Neural progenitor cell (in vitro differentiated cells): ENCODE measurements around the gene MMP21. TPM values are rescaled to one million over a fixed set of nuclear protein-coding genes. Genes with fewer than 3 reads are reported as not detected.

Experiments
- DNase-seq: peaks from one replicate; pipeline ENCODE4 v3.0.0-alpha.2; 2016; ENCODE audit warnings: low spot score
- H2AFZ ChIP-seq: fragments of 200-600 bp; sonication (generic); replicated peaks from 2 replicates; pipeline ENCODE4 v1.6.1; 2016; ENCODE audit warnings: antibody characterized with exemption
- H3F3A ChIP-seq: fragments of 200-600 bp; sonication (generic); 2 replicates; pipeline ENCODE4 v1.6.1; 2016; ENCODE audit warnings: antibody characterized with exemption, low read depth
- H3K27ac ChIP-seq: fragments of 200-600 bp; sonication (generic); 2 replicates; pipeline ENCODE4 v1.5.1; 2016; ENCODE audit warnings: mild to moderate bottlenecking
- H3K27me3 ChIP-seq: fragments of 200-600 bp; sonication (generic); 2 replicates; pipeline ENCODE4 v1.6.1; 2016; ENCODE audit warnings: mild to moderate bottlenecking, moderate library complexity
- H3K36me3 ChIP-seq: fragments of 200-600 bp; sonication (generic); 2 replicates; pipeline ENCODE4 v1.5.1; 2016
- H3K4me1 ChIP-seq: fragments of 200-600 bp; sonication (generic); 2 replicates; pipeline ENCODE4 v1.6.1; 2016; ENCODE audit warnings: mixed run types
- H3K4me2 ChIP-seq: fragments of 200-600 bp; sonication (generic); 2 replicates; pipeline ENCODE4 v1.6.1; 2016
- H3K4me3 ChIP-seq: fragments of 200-600 bp; sonication (generic); 2 replicates; pipeline ENCODE4 v1.5.1; 2016
- H3K79me2 ChIP-seq: fragments of 200-600 bp; sonication (generic); 2 replicates; pipeline ENCODE4 v1.6.1; 2016; ENCODE audit warnings: low read depth
- H3K9ac ChIP-seq: fragments of 200-600 bp; sonication (generic); 2 replicates; pipeline ENCODE4 v1.6.1; 2016
- H3K9me3 ChIP-seq: fragments of 200-600 bp; sonication (generic); 2 replicates; pipeline ENCODE4 v1.5.1; 2016; ENCODE audit warnings: low read depth
- H4K20me1 ChIP-seq: fragments of 200-600 bp; sonication (generic); 2 replicates; pipeline ENCODE4 v1.6.1; 2016; ENCODE audit warnings: low read depth
- H3K27ac Mint-ChIP-seq: 3 replicates; pipeline ENCODE4 v1.8.0; 2021; ENCODE audit warnings: mixed read lengths
- H3K27me3 Mint-ChIP-seq: 2 replicates; pipeline ENCODE4 v1.8.0; 2022; ENCODE audit warnings: low read depth, mild to moderate bottlenecking, inconsistent platforms, moderate library complexity, mixed read lengths; ENCODE audit not compliant: insufficient read depth
- H3K36me3 Mint-ChIP-seq: 3 replicates; pipeline ENCODE4 v1.8.0; 2021; ENCODE audit warnings: mixed read lengths
- H3K4me1 Mint-ChIP-seq: 3 replicates; pipeline ENCODE4 v1.8.0; 2021; ENCODE audit warnings: mixed read lengths
- H3K4me3 Mint-ChIP-seq: 3 replicates; pipeline ENCODE4 v1.8.0; 2021; ENCODE audit warnings: mild to moderate bottlenecking, moderate library complexity, mixed read lengths
- H3K9me3 Mint-ChIP-seq: 3 replicates; pipeline ENCODE4 v1.8.0; 2020; ENCODE audit warnings: mixed read lengths
- CTCF ChIP-seq: fragments of 200-600 bp; sonication (generic); IDR thresholded peaks from 2 replicates; pipeline ENCODE4 v1.5.1; 2017; ENCODE audit warnings: antibody characterized with exemption, mild to moderate bottlenecking
- EZH2 ChIP-seq: fragments of 200-600 bp; sonication (generic); IDR thresholded peaks from 2 replicates; pipeline ENCODE4 v1.6.1; 2017; ENCODE audit warnings: antibody characterized with exemption, mild to moderate bottlenecking, moderate library complexity
- EZH2phosphoT487 ChIP-seq: fragments of 200-600 bp; sonication (generic); IDR thresholded peaks from 2 replicates; pipeline ENCODE4 v1.6.1; 2017; ENCODE audit warnings: antibody characterized with exemption
- total RNA-seq: library from RNA; depleted of rRNA; stranded (reverse); fragments of >200 nt; gene quantifications from 2 replicates; pipeline ENCODE4 v1.2.3, GENCODE V29; 2015; ENCODE audit warnings: low replicate concordance

The MMP21 gene
- total RNA-seq, 1 donor from 2014 or later, result not detected

- peaks cover 6% of the 10 kb centered on the region for H3K9me3 Mint-ChIP-seq
Observed at GRCh38 chr10:125779403-125780327, 4.0 kb upstream of the MMP21 start.

GRCh38 chr10:125778556-125778955, 2.9 kb upstream of the MMP21 start:
- no peak overlapping the region for H3K27ac ChIP-seq
- no peaks in the 10 kb centered on the region for H3K36me3 Mint-ChIP-seq
- no peak overlapping the region for H3K9ac ChIP-seq
- no peak overlapping the region for H2AFZ ChIP-seq
- no peaks in the 10 kb centered on the region for H3K79me2 ChIP-seq
- no peaks in the 10 kb centered on the region for H3K4me1 ChIP-seq
- H3K4me2 ChIP-seq, result no peak overlapping the region
- no peak overlapping the region for H3K27ac Mint-ChIP-seq
- H4K20me1 ChIP-seq, result no peaks in the 10 kb centered on the region
- H3K36me3 ChIP-seq, result no peaks in the 10 kb centered on the region
- H3K9me3 ChIP-seq, result no peaks in the 10 kb centered on the region
- TF ChIP-seq EZH2 (no peak), EZH2phosphoT487 (no peak), CTCF (no peak)
- peaks cover 21% of the 10 kb centered on the region for H3K4me1 Mint-ChIP-seq
- no peaks in the 10 kb centered on the region for H3F3A ChIP-seq
- no peaks in the 10 kb centered on the region for H3K27me3 ChIP-seq
- H3K4me3 Mint-ChIP-seq, result no peak overlapping the region
- H3K4me3 ChIP-seq, result no peak overlapping the region
- no peak for DNase-seq
- H3K9me3 Mint-ChIP-seq, result peaks cover 6% of the 10 kb centered on the region
- peaks cover 9% of the 10 kb centered on the region for H3K27me3 Mint-ChIP-seq

More at GRCh38 chr10:125779403-125780327, 4.0 kb upstream of the MMP21 start:
- Histone ChIP-seq H3K9me3 (no peaks in the 10 kb centered on the region), H3K27me3 (no peaks in the 10 kb centered on the region), H3K79me2 (no peaks in the 10 kb centered on the region), H3F3A (no peaks in the 10 kb centered on the region), H3K36me3 (no peaks in the 10 kb centered on the region), H3K27ac (no peak overlapping the region), H4K20me1 (no peaks in the 10 kb centered on the region), H3K4me3 (no peak overlapping the region), H2AFZ (no peak overlapping the region), H3K9ac (no peak overlapping the region), H3K4me1 (no peaks in the 10 kb centered on the region), H3K4me2 (no peak overlapping the region)
- DNase-seq, result no peak
- Mint-ChIP-seq H3K27ac (no peak overlapping the region), H3K36me3 (no peaks in the 10 kb centered on the region), H3K4me3 (no peak overlapping the region), H3K27me3 (peaks cover 9% of the 10 kb centered on the region), H3K4me1 (peaks cover 23% of the 10 kb centered on the region)
- TF ChIP-seq CTCF (no peak), EZH2 (no peak), EZH2phosphoT487 (no peak)

- Histone ChIP-seq H3K79me2 (no peaks in the 10 kb centered on the region), H3K36me3 (no peaks in the 10 kb centered on the region), H3K4me1 (no peaks in the 10 kb centered on the region), H2AFZ (no peak overlapping the region), H3K27ac (no peak overlapping the region), H4K20me1 (no peaks in the 10 kb centered on the region), H3K27me3 (no peaks in the 10 kb centered on the region), H3K4me3 (no peak overlapping the region), H3K9me3 (no peaks in the 10 kb centered on the region), H3F3A (no peaks in the 10 kb centered on the region), H3K4me2 (no peak overlapping the region), H3K9ac (no peak overlapping the region)
- Mint-ChIP-seq H3K9me3 (peaks cover 6% of the 10 kb centered on the region), H3K27me3 (peaks cover 9% of the 10 kb centered on the region), H3K27ac (peak overlapping the region; percentile 50), H3K4me1 (peaks cover 15% of the 10 kb centered on the region), H3K4me3 (no peak overlapping the region), H3K36me3 (no peaks in the 10 kb centered on the region)
- TF ChIP-seq EZH2phosphoT487 (no peak), EZH2 (no peak), CTCF (no peak)
- DNase-seq, result no peak
Observed at GRCh38 chr10:125777806-125778205, 2.2 kb upstream of the MMP21 start.
